ENCODE measurements around the gene ACACA.

Gene ACACA

GRCh38 chr17:37068266-37068665 is 338.4 kb downstream of the ACACA start:
- no peak for DNase-seq (ENCODE audit: low spot score)
- TF ChIP-seq CTCF (conservative IDR thresholded peaks at IDR 0.05; ENCODE audit: low read depth) = no peak
- POLR2A ChIA-PET (ENCODE audit: low non-redundant PET) = no interaction called here
- CTCF ChIA-PET = interaction anchor here (0.5 to 0.9 kb wide), 2 partner anchors 20 to 63 kb away, joined by 3 read pairs; no protein-coding TSS in a partner anchor
- H3K27ac ChIP-seq = no peak overlapping the region

- H3K27ac ChIP-seq = no peak overlapping the region
- peak; percentile 76 for DNase-seq (ENCODE audit: low spot score)
- no peak for TF ChIP-seq CTCF (conservative IDR thresholded peaks at IDR 0.05; ENCODE audit: low read depth)
- ChIA-PET POLR2A (ENCODE audit: low non-redundant PET) (no interaction called here), CTCF (interaction anchor here (0.7 to 0.9 kb wide), 3 partner anchors 20 to 453 kb away, joined by 3 to 5 read pairs (median 3); no protein-coding TSS in a partner anchor)
These were observed 339.0 kb downstream of the ACACA start for GRCh38 chr17:37067555-37068111.

DNA sequence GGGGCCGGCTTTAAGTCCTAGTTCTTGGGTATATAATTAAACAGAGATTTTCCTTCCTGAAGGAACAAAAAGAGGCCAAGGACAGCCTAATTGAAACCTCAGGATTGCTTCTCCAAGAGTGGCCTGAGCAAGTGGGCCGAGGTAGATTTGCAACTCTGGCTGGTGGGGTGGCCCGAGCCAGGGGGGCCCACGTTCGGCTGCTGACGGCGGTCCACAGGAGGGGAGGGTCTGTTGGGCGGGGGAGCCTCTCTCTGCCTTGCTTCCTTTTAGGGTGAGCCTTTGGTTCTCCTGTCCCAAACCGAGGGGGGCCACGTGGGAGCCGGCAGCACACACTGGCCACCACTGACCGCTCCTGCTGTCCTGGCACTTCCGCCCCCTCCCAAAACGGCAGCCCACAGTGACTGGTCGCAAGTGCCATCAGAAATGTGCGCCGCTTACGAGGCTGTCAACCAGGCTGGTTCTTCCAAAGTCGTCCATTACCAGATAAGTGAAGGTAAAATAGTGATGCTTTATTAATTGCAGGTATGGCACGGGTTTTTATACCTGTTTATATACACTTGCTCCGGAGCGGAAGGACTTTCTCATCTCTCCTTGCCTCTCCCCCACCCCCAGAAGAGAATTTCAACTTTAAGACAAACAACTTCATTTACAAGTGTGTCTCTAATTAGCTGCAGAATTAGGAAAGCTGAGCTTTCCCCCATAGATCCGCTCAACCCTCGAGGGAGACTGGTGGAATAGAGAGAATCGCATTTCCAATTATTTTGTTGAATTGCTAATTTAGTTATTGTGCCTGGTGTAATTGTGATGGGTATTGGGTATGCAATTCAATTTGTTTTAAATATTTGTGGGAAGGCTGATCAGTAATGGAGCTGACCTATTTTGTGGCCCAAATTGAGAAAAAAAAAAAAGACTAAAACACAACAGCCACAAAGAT is 340.0 kb downstream of the ACACA start:
- ChIA-PET POLR2A (ENCODE audit: low non-redundant PET) (no interaction called here), CTCF (interaction anchor here (0.6 to 0.7 kb wide), 2 partner anchors 24 to 452 kb away, joined by 4 to 5 read pairs; no protein-coding TSS in a partner anchor)
- no peak overlapping the region for H3K27ac ChIP-seq
- DNase-seq (ENCODE audit: low spot score) = no peak
- TF ChIP-seq CTCF (conservative IDR thresholded peaks at IDR 0.05; ENCODE audit: low read depth) = no peak

GRCh38 chr17:37065486-37066321 is 340.9 kb downstream of the ACACA start:
- H3K27ac ChIP-seq = no peak overlapping the region
- no peak for TF ChIP-seq CTCF (conservative IDR thresholded peaks at IDR 0.05; ENCODE audit: low read depth)
- POLR2A ChIA-PET (ENCODE audit: low non-redundant PET) = no interaction called here
- CTCF ChIA-PET = interaction anchor here (0.6 to 0.9 kb wide), 3 partner anchors 23 to 440 kb away, joined by 3 to 4 read pairs (median 4); no protein-coding TSS in a partner anchor
- DNase-seq (ENCODE audit: low spot score) = no peak

GRCh38 chr17:37064956-37065355 is 341.7 kb downstream of the ACACA start:
- H3K27ac ChIP-seq = no peak overlapping the region
- ChIA-PET POLR2A (ENCODE audit: low non-redundant PET) (no interaction called here), CTCF (interaction anchor here (0.7 to 0.9 kb wide), 2 partner anchors 147 to 439 kb away, joined by 3 to 4 read pairs; no protein-coding TSS in a partner anchor)
- no peak for TF ChIP-seq CTCF (conservative IDR thresholded peaks at IDR 0.05; ENCODE audit: low read depth)
- DNase-seq (ENCODE audit: low spot score) = no peak

DNA sequence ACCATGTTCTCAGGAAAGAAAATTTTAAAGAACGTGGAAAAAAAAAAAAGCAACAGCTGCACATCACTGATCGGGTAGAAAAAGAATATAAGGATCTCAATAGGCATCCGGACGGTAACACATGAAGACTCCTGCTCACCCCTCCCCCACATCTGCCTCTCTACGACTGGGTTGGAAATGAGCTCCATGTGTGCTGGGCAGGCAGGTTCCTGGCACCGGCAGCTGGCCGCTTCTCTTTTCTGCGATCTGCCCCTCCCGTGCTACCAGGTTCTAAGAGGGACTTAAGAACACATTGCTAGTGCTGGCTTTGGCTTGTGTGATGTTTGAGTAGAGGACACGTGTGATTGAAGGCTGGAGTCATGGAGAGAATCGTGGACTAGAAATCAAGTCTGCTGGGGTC is 342.4 kb downstream of the ACACA start:
- H3K27ac ChIP-seq = no peak overlapping the region
- TF ChIP-seq CTCF (conservative IDR thresholded peaks at IDR 0.05; ENCODE audit: low read depth) = no peak
- no peak for DNase-seq (ENCODE audit: low spot score)
- ChIA-PET POLR2A (ENCODE audit: low non-redundant PET) (no interaction called here), CTCF (no interaction called here)
